ENCODE data around the gene MBL2. TPM values are rescaled to one million over a fixed set of nuclear protein-coding genes. Genes with fewer than 3 reads are reported as not detected.

Gene MBL2
- total and polyA plus RNA-seq, 2 of the 8 experiments (the other 6 are each of a cell fraction or from before 2014, with no cell fraction given), result not detected

DNA sequence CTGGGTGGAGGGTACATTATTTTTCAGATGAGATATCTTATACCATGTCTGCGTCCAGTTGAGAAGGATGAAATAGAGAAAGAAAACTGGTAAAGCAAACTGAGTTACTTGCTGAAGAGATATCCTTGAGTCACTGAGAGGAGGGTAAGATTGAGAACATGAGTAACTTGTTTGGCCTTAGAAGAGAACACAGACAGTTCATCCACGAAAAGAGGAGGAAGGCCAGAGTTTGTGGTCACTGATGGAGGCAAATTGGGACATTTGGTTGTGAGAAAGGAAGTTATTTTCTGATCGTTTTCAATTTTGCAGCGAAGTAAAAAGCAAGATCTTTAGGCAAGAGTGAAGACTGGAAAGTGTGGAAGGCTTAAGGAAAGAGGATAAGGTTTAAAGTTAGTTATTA is 15.6 kb downstream of the MBL2 start:
- FAIRE-seq (no peak), DNase-seq (ENCODE audit: low read depth in 1 of 2, low spot score in 2 of 2) (no peak)
- H2BK12ac ChIP-seq (ENCODE audit: low read depth, low read length), result no peak overlapping the region
- H2BK5ac ChIP-seq (ENCODE audit: low read depth, low read length), result no peak overlapping the region
- no peak overlapping the region for H2BK20ac ChIP-seq (ENCODE audit: low read length)
- H3K27me3 ChIP-seq (replicated peaks in 1 of 4; ENCODE audit: control insufficient read depth in 3 of 4, extremely low read depth in 1 of 4, insufficient read depth in 3 of 4, low read length in 3 of 4), result no peaks in the 10 kb centered on the region
- no peaks in the 10 kb centered on the region for H3K79me2 ChIP-seq (ENCODE audit: control insufficient read depth in 1 of 2, insufficient read depth in 2 of 2, low read length in 2 of 2)
- no peak overlapping the region for H4K91ac ChIP-seq (replicated peaks; ENCODE audit: insufficient read length, low read length)
- CTCF ChIA-PET (ENCODE audit: partially characterized antibody), result interaction anchor here (1.2 to 3.7 kb wide), 2 partner anchors 16 to 22 kb away, joined by 5 to 17 read pairs; no protein-coding TSS in a partner anchor
- H2AK5ac ChIP-seq (ENCODE audit: low read depth, low read length), result no peak overlapping the region
- H3K4me3 ChIP-seq (ENCODE audit: extremely low read depth in 1 of 4, insufficient read depth in 2 of 4, low read depth in 3 of 4, low read length in 4 of 4), result no peak overlapping the region
- H3K18ac ChIP-seq (ENCODE audit: extremely low read depth, low read length), result no peak overlapping the region
- H3K36me3 ChIP-seq (ENCODE audit: control insufficient read depth in 2 of 4, insufficient read depth in 4 of 4, low read length in 3 of 4), result no peaks in the 10 kb centered on the region
- no peak overlapping the region for H2BK120ac ChIP-seq (replicated peaks; ENCODE audit: low read depth, low read length)
- no peak overlapping the region for H3K14ac ChIP-seq (ENCODE audit: insufficient read length)
- H3K56ac ChIP-seq (replicated peaks; ENCODE audit: insufficient read length, low read depth, low read length), result no peak overlapping the region
- no peak overlapping the region for H3K4ac ChIP-seq (replicated peaks; ENCODE audit: insufficient read length, low read depth, low read length)
- no peak overlapping the region for H4K5ac ChIP-seq (ENCODE audit: insufficient read length, low read depth, low read length)
- H3K23ac ChIP-seq (ENCODE audit: insufficient read length), result no peak overlapping the region
- no peaks in the 10 kb centered on the region for H3K4me1 ChIP-seq (replicated peaks in 1 of 4; ENCODE audit: control insufficient read depth in 3 of 4, insufficient read depth in 4 of 4, low read length in 3 of 4)
- 88% methylated on average over 4 of the region's 4 CpGs; no CpG with 5 or more reads in 1 of the 2 experiments for whole genome bisulfite sequencing, 2 experiments (ENCODE audit: extremely low coverage in 1 of 2, insufficient coverage in 1 of 2, insufficient read length in 1 of 2, insufficient replicate concordance in 2 of 2, low coverage in 1 of 2, low lambda C conversion rate in 2 of 2, missing lambda C conversion rate in 1 of 2)
- no peak overlapping the region for H3K9ac ChIP-seq (replicated peaks in 1 of 4; ENCODE audit: extremely low read depth in 1 of 4, low read depth in 3 of 4, low read length in 3 of 4)
- H3K27ac ChIP-seq (ENCODE audit: low read depth, low read length), result no peak overlapping the region
- POLR2A ChIA-PET (ENCODE audit: partially characterized antibody), result no interaction called here
- H3K23me2 ChIP-seq (ENCODE audit: low read depth, low read length), result no peaks in the 10 kb centered on the region; the same call in 1 of the 2 replicates
- no peak overlapping the region for H4K8ac ChIP-seq (ENCODE audit: extremely low read depth, insufficient read depth, low read length)
- no peaks in the 10 kb centered on the region for H4K20me1 ChIP-seq (replicated peaks in 1 of 2; ENCODE audit: control insufficient read depth in 1 of 2, insufficient read depth in 2 of 2, low read length in 2 of 2)
- H3K9me3 ChIP-seq (ENCODE audit: insufficient read depth in 2 of 2, low read depth in 1 of 2, low read length in 1 of 2), result no peaks in the 10 kb centered on the region
- H2BK15ac ChIP-seq (ENCODE audit: low read length), result no peak overlapping the region
- no peak for TF ChIP-seq BACH1 (IDR thresholded peaks at IDR 0.05; ENCODE audit: low read length)
- TF ChIP-seq RBBP5 (IDR thresholded peaks at IDR 0.05; ENCODE audit: borderline replicate concordance, low read depth, low read length), result no peak
- no peak for TF ChIP-seq EZH2 (IDR thresholded peaks at IDR 0.05; ENCODE audit: low read depth, low read length, severe bottlenecking)
- TF ChIP-seq GABPA (IDR thresholded peaks at IDR 0.05; ENCODE audit: borderline replicate concordance, insufficient read depth, low read length), result no peak
- TF ChIP-seq FOSL1 (IDR thresholded peaks at IDR 0.05; ENCODE audit: insufficient read depth, low read depth, low read length), result no peak
- TF ChIP-seq, protein P1, sequence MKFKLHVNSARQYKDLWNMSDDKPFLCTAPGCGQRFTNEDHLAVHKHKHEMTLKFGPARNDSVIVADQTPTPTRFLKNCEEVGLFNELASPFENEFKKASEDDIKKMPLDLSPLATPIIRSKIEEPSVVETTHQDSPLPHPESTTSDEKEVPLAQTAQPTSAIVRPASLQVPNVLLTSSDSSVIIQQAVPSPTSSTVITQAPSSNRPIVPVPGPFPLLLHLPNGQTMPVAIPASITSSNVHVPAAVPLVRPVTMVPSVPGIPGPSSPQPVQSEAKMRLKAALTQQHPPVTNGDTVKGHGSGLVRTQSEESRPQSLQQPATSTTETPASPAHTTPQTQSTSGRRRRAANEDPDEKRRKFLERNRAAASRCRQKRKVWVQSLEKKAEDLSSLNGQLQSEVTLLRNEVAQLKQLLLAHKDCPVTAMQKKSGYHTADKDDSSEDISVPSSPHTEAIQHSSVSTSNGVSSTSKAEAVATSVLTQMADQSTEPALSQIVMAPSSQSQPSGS (IDR thresholded peaks at IDR 0.05; ENCODE audit: low read length), result no peak
- no peak for TF ChIP-seq SIX5 (IDR thresholded peaks at IDR 0.05; ENCODE audit: low read depth, low read length)
- no peak for TF ChIP-seq TEAD4 (IDR thresholded peaks at IDR 0.05; ENCODE audit: low read depth, low read length)
- TF ChIP-seq SUZ12 (IDR thresholded peaks at IDR 0.05; ENCODE audit: low read length), result no peak
- TF ChIP-seq, protein P2, sequence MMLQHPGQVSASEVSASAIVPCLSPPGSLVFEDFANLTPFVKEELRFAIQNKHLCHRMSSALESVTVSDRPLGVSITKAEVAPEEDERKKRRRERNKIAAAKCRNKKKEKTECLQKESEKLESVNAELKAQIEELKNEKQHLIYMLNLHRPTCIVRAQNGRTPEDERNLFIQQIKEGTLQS (IDR thresholded peaks at IDR 0.05; ENCODE audit: insufficient read depth, low read depth, low read length), result no peak
- peak overlapping the region; percentile 76; the same call in 1 of the 2 replicates for H2AFZ ChIP-seq (ENCODE audit: low read length)
- H3K4me2 ChIP-seq (ENCODE audit: insufficient read depth in 1 of 2, low read depth in 2 of 2, low read length in 2 of 2), result no peak overlapping the region
- H3K79me1 ChIP-seq (ENCODE audit: low read depth, low read length), result no peaks in the 10 kb centered on the region
